GM12878 (cell line): Measurements from ENCODE around the gene BTBD9. TPM values are rescaled to one million over a fixed set of nuclear protein-coding genes. Genes with fewer than 3 reads are reported as not detected.

Source experiments
- CUX1 ChIP-seq: IDR thresholded peaks from 2 replicates; pipeline ENCODE4 v1.6.1; 2012; ENCODE audit warnings: improper control_type of control experiment, low read depth, low read length; ENCODE audit not compliant: insufficient replicate concordance
- EP300 ChIP-seq, 2 experiments: fragments of 150-350 bp in 1 of 2; IDR thresholded peaks; 2 replicates each; pipeline ENCODE4 v1.6.1; 2011 to 2012; ENCODE audit warnings: low read depth in 2 of 2, low read length in 2 of 2, borderline replicate concordance in 1 of 2, improper control_type of control experiment in 1 of 2, inconsistent platforms in 1 of 2; ENCODE audit not compliant: control insufficient read depth in 1 of 2
- GATAD2B ChIP-seq: fragments of 450-650 bp; conservative IDR thresholded peaks from 2 replicates; pipeline ENCODE4 v1.6.1; 2017; ENCODE audit warnings: low read depth, mild to moderate bottlenecking, moderate library complexity
- IKZF1 ChIP-seq: fragments of 450-650 bp; conservative IDR thresholded peaks from 2 replicates; pipeline ENCODE4 v1.6.1; 2017; ENCODE audit warnings: antibody characterized with exemption, mild to moderate bottlenecking
- MEF2B ChIP-seq: fragments of 450-650 bp; IDR thresholded peaks from 2 replicates; pipeline ENCODE4 v1.6.1; 2018; ENCODE audit warnings: mild to moderate bottlenecking, moderate library complexity; ENCODE audit not compliant: partially characterized antibody, poor library complexity, severe bottlenecking
- MTA2 ChIP-seq: fragments of 450-650 bp; IDR thresholded peaks from 2 replicates; pipeline ENCODE4 v1.6.1; 2016; ENCODE audit warnings: low read depth, mild to moderate bottlenecking, moderate library complexity
- MTA3 ChIP-seq: IDR thresholded peaks from 2 replicates; pipeline ENCODE4 v1.6.1; 2012; ENCODE audit warnings: low read length, inconsistent platforms, borderline replicate concordance
- NBN ChIP-seq: fragments of 450-650 bp; IDR thresholded peaks from 2 replicates; pipeline ENCODE4 v1.6.1; 2016
- RAD51 ChIP-seq: fragments of 450-650 bp; IDR thresholded peaks from 2 replicates; pipeline ENCODE4 v1.6.1; 2016; ENCODE audit warnings: moderate library complexity, mild to moderate bottlenecking, inconsistent platforms
- SMAD5 ChIP-seq: IDR thresholded peaks from 2 replicates; pipeline ENCODE4 v1.6.1; 2016; ENCODE audit warnings: antibody characterized with exemption, low read depth
- SPI1 ChIP-seq: IDR thresholded peaks from 2 replicates; pipeline ENCODE4 v1.6.1; 2011; ENCODE audit warnings: low read depth, mild to moderate bottlenecking, low read length, moderate library complexity, borderline replicate concordance; ENCODE audit not compliant: insufficient read depth
- TCF3 ChIP-seq: IDR thresholded peaks from 2 replicates; pipeline ENCODE4 v1.6.1; 2012; ENCODE audit warnings: low read depth, mild to moderate bottlenecking, low read length, borderline replicate concordance; ENCODE audit not compliant: insufficient read depth
- polyA plus RNA-seq, 11 experiments: library from polyadenylated mRNA; depleted of rRNA in 4 of 11; unstranded in 6 of 11; stranded (reverse) in 5 of 11; fragments of >200 nt; fragmentation: Nextera tagmentation in 4 of 11; fragmentation: Illumina TruSeq in 1 of 11; extraction: Ambion mirVana in 4 of 11; extraction: Trizol in 1 of 11; gene quantifications; 1 replicate in 1 of 11; 2 replicates in 10 of 11; pipeline versions ENCODE4 v1.2.1 to v1.2.3, GENCODE V29; 2011 to 2016; ENCODE audit warnings: inconsistent platforms in 2 of 11, missing spikeins in 2 of 11, low read depth in 1 of 11
- total RNA-seq, 4 experiments: library from RNA; depleted of rRNA in 3 of 4; stranded (reverse); fragments of >200 nt in 3 of 4; fragmentation: Illumina TruSeq in 1 of 4; extraction: Trizol in 1 of 4; gene quantifications; 2 replicates each; pipeline versions ENCODE4 v1.2.1 to v1.2.3, GENCODE V29; 2013 to 2021
- TF ChIP-seq, protein P1 (sequence below): fragments of 450-650 bp; IDR thresholded peaks from 2 replicates; pipeline ENCODE4 v1.6.1; 2017; ENCODE audit warnings: mild to moderate bottlenecking, moderate library complexity
- TF ChIP-seq, protein P2 (sequence below): fragments of 450-650 bp; IDR thresholded peaks from 2 replicates; pipeline ENCODE4 v1.6.1; 2017; ENCODE audit warnings: mild to moderate bottlenecking, low read depth, inconsistent platforms; ENCODE audit not compliant: poor library complexity, severe bottlenecking
- TF ChIP-seq, protein P3 (sequence below), 3 experiments: IDR thresholded peaks in 2 of 3; conservative IDR thresholded peaks in 1 of 3; 2 replicates each; pipeline ENCODE4 v1.5.1; 2011; ENCODE audit warnings: low read depth in 3 of 3, low read length in 3 of 3, mild to moderate bottlenecking in 3 of 3, control low read depth in 2 of 3, moderate library complexity in 2 of 3, inconsistent platforms in 1 of 3, mixed read lengths in 1 of 3; ENCODE audit not compliant: control insufficient read depth in 2 of 3, insufficient read depth in 1 of 3; ENCODE audit errors: extremely low read depth in 1 of 3

Gene BTBD9
- total and polyA plus RNA-seq, 10 of the 15 experiments (the other 5 are each of a cell fraction or from before 2014, with no cell fraction given), result 0.22 to 8.6 (median 4.6) TPM

GRCh38 chr6:38688579-38689087 lies 48.9 kb upstream of the BTBD9 start (continued):
- TF ChIP-seq CUX1 (peak; percentile 88), EP300 (IDR thresholded peaks at IDR 0.05; ENCODE audit: borderline replicate concordance in 1 of 2, control insufficient read depth in 1 of 2, low read depth in 2 of 2, low read length in 2 of 2) (no peak), SPI1 (peak; percentile 74), IKZF1 (peak; percentile 57), MEF2B (peak; percentile 98), NBN (peak; percentile 53; the same call in 1 of the 2 replicates), MTA3 (no peak), GATAD2B (peak; percentile 80), RAD51 (no peak), MTA2 (peak; percentile 20; the same call in 1 of the 2 replicates), SMAD5 (no peak), TCF3 (no peak)
- TF ChIP-seq, protein P1, sequence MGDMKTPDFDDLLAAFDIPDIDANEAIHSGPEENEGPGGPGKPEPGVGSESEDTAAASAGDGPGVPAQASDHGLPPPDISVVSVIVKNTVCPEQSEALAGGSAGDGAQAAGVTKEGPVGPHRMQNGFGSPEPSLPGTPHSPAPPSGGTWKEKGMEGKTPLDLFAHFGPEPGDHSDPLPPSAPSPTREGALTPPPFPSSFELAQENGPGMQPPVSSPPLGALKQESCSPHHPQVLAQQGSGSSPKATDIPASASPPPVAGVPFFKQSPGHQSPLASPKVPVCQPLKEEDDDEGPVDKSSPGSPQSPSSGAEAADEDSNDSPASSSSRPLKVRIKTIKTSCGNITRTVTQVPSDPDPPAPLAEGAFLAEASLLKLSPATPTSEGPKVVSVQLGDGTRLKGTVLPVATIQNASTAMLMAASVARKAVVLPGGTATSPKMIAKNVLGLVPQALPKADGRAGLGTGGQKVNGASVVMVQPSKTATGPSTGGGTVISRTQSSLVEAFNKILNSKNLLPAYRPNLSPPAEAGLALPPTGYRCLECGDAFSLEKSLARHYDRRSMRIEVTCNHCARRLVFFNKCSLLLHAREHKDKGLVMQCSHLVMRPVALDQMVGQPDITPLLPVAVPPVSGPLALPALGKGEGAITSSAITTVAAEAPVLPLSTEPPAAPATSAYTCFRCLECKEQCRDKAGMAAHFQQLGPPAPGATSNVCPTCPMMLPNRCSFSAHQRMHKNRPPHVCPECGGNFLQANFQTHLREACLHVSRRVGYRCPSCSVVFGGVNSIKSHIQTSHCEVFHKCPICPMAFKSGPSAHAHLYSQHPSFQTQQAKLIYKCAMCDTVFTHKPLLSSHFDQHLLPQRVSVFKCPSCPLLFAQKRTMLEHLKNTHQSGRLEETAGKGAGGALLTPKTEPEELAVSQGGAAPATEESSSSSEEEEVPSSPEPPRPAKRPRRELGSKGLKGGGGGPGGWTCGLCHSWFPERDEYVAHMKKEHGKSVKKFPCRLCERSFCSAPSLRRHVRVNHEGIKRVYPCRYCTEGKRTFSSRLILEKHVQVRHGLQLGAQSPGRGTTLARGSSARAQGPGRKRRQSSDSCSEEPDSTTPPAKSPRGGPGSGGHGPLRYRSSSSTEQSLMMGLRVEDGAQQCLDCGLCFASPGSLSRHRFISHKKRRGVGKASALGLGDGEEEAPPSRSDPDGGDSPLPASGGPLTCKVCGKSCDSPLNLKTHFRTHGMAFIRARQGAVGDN, result peak; percentile 19; the same call in 1 of the 2 replicates
- TF ChIP-seq, protein P2, sequence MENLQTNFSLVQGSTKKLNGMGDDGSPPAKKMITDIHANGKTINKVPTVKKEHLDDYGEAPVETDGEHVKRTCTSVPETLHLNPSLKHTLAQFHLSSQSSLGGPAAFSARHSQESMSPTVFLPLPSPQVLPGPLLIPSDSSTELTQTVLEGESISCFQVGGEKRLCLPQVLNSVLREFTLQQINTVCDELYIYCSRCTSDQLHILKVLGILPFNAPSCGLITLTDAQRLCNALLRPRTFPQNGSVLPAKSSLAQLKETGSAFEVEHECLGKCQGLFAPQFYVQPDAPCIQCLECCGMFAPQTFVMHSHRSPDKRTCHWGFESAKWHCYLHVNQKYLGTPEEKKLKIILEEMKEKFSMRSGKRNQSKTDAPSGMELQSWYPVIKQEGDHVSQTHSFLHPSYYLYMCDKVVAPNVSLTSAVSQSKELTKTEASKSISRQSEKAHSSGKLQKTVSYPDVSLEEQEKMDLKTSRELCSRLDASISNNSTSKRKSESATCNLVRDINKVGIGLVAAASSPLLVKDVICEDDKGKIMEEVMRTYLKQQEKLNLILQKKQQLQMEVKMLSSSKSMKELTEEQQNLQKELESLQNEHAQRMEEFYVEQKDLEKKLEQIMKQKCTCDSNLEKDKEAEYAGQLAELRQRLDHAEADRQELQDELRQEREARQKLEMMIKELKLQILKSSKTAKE, result peak; percentile 44
- TF ChIP-seq, protein P3, sequence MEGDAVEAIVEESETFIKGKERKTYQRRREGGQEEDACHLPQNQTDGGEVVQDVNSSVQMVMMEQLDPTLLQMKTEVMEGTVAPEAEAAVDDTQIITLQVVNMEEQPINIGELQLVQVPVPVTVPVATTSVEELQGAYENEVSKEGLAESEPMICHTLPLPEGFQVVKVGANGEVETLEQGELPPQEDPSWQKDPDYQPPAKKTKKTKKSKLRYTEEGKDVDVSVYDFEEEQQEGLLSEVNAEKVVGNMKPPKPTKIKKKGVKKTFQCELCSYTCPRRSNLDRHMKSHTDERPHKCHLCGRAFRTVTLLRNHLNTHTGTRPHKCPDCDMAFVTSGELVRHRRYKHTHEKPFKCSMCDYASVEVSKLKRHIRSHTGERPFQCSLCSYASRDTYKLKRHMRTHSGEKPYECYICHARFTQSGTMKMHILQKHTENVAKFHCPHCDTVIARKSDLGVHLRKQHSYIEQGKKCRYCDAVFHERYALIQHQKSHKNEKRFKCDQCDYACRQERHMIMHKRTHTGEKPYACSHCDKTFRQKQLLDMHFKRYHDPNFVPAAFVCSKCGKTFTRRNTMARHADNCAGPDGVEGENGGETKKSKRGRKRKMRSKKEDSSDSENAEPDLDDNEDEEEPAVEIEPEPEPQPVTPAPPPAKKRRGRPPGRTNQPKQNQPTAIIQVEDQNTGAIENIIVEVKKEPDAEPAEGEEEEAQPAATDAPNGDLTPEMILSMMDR (IDR thresholded peaks at IDR 0.05 in 2 of 3, conservative IDR thresholded peaks at IDR 0.05 in 1 of 3; ENCODE audit: control insufficient read depth in 2 of 3, extremely low read depth in 1 of 3, insufficient read depth in 1 of 3, low read depth in 3 of 3, low read length in 3 of 3), result peak in 2 of 3 experiments; percentile 12 to 18; a peak in 2 of 6 replicates
